HG03342 (cell line): ENCODE results near the gene PEX11B.
A peak's percentile ranks its signal among the peaks of the same experiment; 100 is the strongest.

Experiments
- ATAC-seq: cut with Tn5 transposase; IDR thresholded peaks from one replicate; pipeline ENCODE4 v1.9.1; 2021; ENCODE audit warnings: mild to moderate bottlenecking, moderate library complexity; ENCODE audit not compliant: unreplicated experiment

The PEX11B gene, protein sequence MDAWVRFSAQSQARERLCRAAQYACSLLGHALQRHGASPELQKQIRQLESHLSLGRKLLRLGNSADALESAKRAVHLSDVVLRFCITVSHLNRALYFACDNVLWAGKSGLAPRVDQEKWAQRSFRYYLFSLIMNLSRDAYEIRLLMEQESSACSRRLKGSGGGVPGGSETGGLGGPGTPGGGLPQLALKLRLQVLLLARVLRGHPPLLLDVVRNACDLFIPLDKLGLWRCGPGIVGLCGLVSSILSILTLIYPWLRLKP

DNA sequence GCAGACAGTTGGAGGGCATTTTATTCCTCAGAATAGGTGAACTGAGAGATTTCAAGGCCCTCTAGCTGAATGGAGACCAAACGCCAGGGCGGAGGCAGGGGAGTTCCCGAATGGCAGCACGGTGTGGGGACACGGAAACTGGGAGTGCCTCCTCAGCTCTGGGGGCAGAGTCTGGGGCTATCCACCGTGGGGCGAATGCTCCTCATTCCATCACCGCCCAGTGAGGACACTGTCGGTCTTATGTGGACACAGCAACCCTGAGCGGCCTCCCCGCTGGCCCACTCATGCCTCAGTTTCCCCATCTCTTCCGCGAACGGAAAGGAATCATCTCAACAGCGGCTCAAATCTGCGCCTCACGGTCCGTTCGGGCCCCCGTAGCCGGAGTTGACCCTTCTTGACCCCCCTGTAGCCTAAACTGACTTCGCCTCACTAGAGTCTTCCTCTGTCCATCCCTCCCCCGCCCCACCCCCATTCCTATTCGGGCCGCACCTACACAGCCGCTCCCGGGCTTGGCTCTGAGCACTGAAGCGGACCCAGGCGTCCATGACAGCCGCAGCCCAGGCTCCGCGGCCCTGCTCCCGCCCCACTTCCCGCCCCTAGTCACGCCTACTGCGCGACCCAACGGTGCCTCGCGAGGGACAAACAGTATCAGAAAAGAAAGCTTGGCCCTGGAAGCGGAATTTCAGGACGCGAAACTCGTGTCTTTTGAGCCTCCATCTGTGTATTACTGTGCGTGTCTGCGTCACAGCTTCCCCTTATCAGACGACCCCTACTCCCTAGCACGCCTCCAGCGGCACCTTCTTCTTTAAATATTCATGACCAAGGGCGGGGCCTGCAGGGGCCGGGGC lies at the start of gene PEX11B:
Gene PEX11B (minus strand): TSS at position 574 of the 848 bp plus-strand sequence. CDS start 29 bp downstream, at position 545.
- ATAC-seq = peak; percentile 79

DNA sequence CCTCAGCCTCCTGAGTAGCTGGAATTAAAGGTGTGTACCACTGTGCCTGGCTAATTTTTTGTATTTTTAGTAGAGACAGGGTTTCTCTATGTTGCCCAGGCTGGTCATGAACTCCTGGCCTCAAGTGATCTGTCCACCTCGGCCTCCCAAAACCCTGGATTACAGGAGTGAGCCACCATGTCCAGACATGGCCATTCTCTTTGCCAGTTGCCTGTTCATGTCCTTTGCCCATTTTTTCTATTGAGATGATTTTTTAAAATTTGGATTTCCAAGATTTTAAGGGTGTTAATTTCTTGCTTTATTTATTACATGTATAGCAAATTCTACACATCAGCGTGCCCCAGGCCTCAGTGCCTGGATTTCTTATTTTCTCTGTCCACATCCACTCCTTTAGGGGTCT lies 48.8 kb upstream of the PEX11B start:
- no peak for ATAC-seq

- ATAC-seq = no peak
Observed at GRCh38 chr1:145965119-145965744, 46.7 kb upstream of the PEX11B start.

GRCh38 chr1:145964328-145965118 lies 46.0 kb upstream of the PEX11B start, which contains the start of the genes ANKRD34A and POLR3GL:
ANKRD34A (minus strand) TSS chr1:145964575; CDS start chr1:145961759, 2,816 bp downstream.
POLR3GL (plus strand) TSS chr1:145964690; CDS start chr1:145974866, 10,176 bp downstream.
- peak; percentile 93 for ATAC-seq

- no peak for ATAC-seq
Observed at GRCh38 chr1:145963265-145964019, 44.9 kb upstream of the PEX11B start.

DNA sequence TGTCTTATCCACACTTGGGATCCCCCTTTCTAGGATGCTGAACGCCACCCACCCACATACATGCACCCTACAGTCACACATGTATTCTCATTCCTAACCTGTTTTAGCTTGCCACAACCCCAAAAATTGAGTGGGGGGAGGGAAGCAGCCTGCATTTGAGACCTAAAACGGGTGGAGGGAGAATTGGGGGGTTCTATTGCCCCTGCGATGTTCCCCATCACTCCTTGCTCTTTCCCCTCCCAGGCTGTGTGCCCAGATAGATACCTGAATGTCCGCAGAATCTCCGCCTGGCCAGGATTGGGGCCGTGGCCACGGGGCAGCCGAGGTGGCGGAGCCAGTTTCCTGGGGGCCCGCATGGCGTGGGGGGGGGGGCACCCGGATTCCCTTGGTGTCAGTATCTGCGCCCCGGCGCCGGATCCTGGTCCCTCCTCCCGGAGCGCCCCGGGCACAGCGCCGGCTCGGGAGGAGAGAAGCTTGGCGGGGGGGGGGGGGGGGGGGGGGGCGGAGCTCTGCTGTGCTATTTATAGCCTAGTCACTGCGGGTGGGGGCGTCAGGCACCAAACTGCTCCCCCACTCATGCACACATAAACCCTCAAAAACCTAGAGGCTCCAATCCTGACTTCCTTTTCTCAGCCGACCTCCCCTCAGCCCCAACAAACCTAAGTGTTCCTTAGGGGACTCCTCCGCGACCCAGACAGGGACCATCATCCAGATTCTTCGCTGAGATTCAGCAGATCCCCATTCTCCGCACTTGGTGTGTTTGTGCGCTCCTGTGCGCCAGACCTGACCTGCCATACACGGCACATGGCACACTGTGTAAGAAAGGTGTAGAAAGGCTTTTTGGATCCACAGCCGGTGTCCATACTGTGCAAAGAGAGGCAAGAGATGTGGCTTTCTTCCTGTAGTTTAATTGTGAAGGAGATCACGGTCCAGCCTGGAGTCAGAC lies 43.9 kb upstream of the PEX11B start:
- no peak for ATAC-seq

DNA sequence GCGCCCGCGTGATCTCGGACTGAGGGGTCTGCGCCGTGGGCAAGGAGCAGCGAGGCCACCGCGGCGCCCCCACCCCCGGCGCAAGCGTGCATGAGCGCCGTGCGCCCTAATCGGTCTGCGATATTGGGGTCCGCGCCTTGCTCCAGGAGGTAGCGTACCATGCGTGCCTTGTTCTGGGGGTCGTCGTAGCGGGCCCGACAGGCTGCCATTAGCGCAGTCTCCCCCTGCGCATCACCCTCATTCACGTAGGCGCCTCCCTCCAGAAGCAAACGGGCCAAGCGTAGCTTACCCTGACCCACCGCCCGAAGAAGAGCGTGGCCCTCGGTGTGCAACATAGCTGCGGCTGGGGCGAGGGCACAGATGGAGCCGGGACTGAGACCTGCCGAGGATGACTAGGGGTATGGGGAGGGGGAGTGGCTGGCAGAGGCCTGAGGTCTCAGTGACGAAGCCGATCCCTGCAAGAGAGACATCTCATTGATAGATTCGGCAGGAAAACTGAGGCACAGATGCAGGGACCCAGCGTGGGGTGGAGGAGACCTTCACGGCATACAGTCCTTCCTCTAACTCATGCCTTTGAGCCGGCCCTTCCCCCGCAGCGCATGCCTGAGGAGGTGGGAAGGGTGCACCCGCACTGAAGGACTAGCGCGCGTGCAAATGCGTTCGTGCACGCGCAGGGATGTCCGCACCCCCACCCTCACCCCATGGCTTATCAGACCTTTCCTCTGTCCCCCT lies 43.1 kb upstream of the PEX11B start:
- ATAC-seq = no peak

- ATAC-seq = no peak
Observed at GRCh38 chr1:145961109-145961424, 42.5 kb upstream of the PEX11B start.

DNA sequence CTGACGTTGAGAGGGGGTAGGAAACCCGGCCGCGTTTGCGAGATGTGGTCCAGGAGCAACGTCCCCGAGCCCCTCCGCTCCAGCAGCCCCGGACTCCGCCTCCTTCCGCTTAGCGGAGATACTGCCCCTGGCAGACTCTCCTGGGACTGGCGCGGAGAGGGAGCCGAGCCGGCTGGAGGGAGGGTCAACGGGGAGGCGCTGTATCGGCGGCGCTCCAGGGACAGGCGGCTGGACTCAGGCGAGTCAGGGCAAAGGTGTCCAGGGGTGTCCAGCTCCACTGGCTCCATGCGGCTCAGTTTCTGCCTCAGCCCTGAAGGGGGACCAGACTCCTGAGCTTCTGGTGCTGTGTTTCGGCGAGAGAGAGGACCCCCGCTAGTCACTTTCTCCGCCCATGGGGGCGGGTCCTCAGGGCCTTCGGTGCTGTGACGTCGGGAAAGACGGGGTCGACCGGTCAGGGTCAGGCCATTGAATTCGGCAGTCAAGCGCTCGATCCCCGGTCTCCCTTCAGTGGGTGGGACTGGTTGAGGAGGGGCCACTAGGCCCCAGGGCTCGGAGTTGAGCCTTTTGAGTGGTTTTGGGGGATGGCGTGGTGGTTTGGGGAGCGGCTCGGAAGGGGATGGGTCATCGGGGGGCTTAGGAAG lies 42.1 kb upstream of the PEX11B start:
- no peak for ATAC-seq

- no peak for ATAC-seq
Observed at GRCh38 chr1:145959957-145960467, 41.5 kb upstream of the PEX11B start.

- ATAC-seq = no peak
Observed at GRCh38 chr1:145959333-145959732, 40.8 kb upstream of the PEX11B start.

DNA sequence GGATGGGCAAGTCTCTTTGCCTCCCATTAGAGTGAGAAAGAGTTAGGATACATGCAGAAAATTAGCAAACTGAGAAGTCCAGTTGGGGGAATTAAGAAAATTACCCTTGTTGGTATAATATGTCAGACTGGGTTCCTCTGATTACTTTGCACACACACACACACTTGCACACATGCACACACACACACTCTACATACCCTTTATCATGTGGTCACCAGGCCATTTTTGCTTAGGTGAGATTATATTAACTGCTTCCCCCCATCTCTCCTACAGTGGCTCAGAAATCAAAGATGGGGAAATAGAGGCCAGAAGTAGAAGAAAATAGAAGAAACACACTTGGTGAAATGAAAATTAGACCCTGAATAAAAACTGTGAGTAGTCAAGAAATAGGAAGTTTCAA lies 40.2 kb upstream of the PEX11B start:
- ATAC-seq = no peak

GRCh38 chr1:145957443-145958319 lies 39.2 kb upstream of the PEX11B start, which contains the start of gene LIX1L:
LIX1L (minus strand) TSS chr1:145958017; CDS start chr1:145957927, 90 bp downstream.
- peak; percentile 89 for ATAC-seq

DNA sequence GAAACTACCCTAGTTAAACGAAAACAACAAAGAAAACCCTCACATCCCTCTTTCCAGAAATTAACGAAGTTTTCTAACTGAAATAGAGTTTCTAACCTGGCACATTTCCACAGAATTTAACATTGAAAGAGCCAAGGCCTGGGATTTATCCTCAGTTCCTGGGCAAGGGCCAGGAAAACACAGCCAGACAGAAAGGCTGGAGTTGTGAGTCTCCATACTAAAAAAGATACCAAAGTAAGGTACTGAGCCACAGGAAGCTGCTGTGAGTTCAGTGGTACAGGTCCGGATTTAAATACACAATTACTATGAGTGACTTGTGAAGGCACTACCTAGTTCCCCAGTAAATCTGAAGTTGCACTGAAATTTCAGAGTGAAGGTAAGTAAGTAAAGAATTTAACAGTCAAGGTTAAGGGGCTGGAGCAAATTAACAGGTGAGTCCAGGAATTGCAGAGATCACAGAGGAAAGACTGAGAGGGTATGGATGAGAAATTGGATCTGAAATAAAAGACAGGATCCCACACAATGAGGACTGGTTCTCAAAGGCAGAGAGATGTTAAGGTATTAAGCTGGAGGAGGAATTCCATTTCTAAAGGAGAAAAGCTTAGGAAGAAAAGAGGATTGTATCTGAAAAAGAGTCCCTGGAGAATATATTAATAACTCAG lies 38.4 kb upstream of the PEX11B start:
- ATAC-seq = no peak

DNA sequence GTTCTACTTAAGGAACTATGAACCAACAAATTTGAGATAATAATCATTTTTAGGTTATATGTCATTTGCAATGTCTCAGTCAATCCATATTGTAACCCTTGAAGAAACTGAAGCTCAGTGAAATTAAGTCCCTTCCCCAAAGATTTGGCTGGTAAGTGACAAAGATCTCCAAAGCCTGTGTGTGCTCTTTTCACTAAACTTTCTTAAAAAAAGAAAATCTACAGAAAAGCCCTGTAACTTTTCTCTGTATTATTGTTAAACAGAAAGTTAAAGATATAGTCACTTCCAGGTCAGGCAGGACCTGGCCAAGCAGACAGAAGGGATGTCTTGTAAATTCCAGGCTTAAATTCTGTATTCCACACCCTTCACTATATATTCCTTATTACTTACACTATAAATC lies 37.8 kb upstream of the PEX11B start:
- no peak for ATAC-seq

DNA sequence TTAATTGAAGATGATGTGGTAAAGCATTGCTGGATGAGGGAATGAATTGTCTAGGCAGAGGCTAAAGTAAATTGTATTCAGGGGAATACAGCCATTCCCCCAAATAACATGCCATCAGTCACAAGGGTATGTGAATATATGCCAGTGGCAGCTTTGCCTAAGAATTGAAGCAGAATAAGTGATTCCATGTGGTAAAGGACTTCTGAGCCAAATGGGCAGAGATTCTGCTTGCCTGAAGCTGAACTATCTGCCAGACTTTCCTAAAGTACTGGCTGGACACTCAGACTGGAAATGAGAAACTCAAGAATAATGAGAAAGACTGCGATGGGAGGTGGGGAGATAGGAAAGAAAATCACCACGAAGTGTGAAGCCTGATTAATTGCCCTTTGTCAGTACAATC lies 36.9 kb upstream of the PEX11B start:
- ATAC-seq = no peak
